ENCODE results near the gene DEDD2. TPM values are rescaled to one million over a fixed set of nuclear protein-coding genes. Genes with fewer than 3 reads are reported as not detected.

The DEDD2 gene
- polyA plus RNA-seq, 3 donors = 125 to 141 (median 133) TPM

DNA sequence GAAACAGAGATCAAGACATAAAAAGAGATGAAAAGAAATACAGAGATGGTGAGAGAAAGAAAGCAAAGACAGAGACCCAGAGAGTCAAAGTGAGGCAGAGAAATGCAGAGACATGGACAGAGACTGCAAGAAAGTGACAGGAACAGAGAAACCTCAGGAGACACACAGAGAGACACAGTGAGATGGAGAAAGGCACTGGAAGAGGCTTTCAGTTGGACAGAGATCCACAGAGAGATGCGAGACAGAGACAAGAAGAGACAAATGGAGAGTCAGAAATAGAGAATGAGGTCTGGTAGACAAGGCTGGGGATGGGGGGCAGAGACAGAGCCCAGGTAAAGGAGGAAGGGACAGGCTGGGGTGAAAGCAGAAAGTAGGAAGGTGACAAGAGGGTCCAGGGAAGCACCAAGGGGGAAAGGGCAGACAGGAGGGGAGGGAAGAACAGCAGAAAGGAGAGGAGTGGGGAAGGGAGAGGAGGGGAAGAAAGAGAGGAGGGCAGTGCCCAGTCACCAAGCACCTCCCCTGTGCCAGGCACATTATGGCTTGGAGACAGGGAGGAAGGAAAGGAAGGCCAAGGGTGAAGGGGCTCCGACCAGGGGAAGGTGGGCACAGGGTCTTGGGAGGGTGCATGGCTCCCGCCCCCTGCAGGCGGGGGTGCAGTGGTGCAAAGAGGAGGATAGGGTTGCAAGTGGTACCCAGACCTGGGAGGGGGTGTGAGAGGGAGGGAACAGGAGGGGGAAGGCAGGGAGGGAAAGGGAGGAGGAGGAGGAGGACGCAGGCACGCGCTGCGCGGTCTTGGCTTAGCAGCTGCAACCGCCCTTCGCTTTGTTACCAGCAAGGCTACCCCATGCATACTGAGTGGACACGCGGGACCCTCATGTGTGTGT lies 38.4 kb downstream of the DEDD2 start:
- Histone ChIP-seq H3K9me3 (replicated peaks in 1 of 2; ENCODE audit: control insufficient read depth in 1 of 2, insufficient read depth in 1 of 2, low read length in 2 of 2) (peaks cover 0 to 11% of the 10 kb centered on the region in 2 donors), H3K9ac (ENCODE audit: insufficient read depth, low read length, poor library complexity, severe bottlenecking) (no peak overlapping the region), H4K20me1 (ENCODE audit: insufficient read depth, low read length) (peaks cover 8% of the 10 kb centered on the region), H3K79me2 (ENCODE audit: insufficient read depth, low read length) (no peaks in the 10 kb centered on the region), H3K36me3 (replicated peaks in 1 of 2; ENCODE audit: control insufficient read depth in 1 of 2, insufficient read depth in 2 of 2, low read length in 2 of 2) (no peaks in the 10 kb centered on the region), H3K27ac (ENCODE audit: low read depth in 1 of 2, low read length in 2 of 2) (no peak overlapping the region), H3K27me3 (ENCODE audit: control insufficient read depth in 2 of 2, insufficient read depth in 2 of 2, low read length in 2 of 2) (peaks cover 46 to 59% of the 10 kb centered on the region in 2 donors), H3K4me2 (replicated peaks; ENCODE audit: extremely low read depth, low read length, poor library complexity, severe bottlenecking) (no peak overlapping the region), H2AFZ (ENCODE audit: insufficient read depth, low read depth, low read length, poor library complexity, severe bottlenecking) (no peak overlapping the region), H3K4me1 (ENCODE audit: control insufficient read depth in 1 of 2, insufficient read depth in 2 of 2, low read length in 2 of 2) (peaks cover 38 to 49% of the 10 kb centered on the region in 2 donors), H3K4me3 (replicated peaks in 1 of 3; ENCODE audit: low read depth in 2 of 3, low read length in 3 of 3) (no peak overlapping the region)
- H3K4me1 Mint-ChIP-seq = peaks cover 42% of the 10 kb centered on the region
- peaks cover 0 to 12% (median 7%) of the 10 kb centered on the region in 7 donors for H3K9me3 Mint-ChIP-seq
- TF ChIP-seq, protein P1, sequence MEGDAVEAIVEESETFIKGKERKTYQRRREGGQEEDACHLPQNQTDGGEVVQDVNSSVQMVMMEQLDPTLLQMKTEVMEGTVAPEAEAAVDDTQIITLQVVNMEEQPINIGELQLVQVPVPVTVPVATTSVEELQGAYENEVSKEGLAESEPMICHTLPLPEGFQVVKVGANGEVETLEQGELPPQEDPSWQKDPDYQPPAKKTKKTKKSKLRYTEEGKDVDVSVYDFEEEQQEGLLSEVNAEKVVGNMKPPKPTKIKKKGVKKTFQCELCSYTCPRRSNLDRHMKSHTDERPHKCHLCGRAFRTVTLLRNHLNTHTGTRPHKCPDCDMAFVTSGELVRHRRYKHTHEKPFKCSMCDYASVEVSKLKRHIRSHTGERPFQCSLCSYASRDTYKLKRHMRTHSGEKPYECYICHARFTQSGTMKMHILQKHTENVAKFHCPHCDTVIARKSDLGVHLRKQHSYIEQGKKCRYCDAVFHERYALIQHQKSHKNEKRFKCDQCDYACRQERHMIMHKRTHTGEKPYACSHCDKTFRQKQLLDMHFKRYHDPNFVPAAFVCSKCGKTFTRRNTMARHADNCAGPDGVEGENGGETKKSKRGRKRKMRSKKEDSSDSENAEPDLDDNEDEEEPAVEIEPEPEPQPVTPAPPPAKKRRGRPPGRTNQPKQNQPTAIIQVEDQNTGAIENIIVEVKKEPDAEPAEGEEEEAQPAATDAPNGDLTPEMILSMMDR (IDR thresholded peaks at IDR 0.05) = peak; percentile 43
- peaks cover 5 to 8% of the 10 kb centered on the region in 2 donors for H3K36me3 Mint-ChIP-seq
- H3K4me3 Mint-ChIP-seq = no peak overlapping the region
- peak overlapping the region in 1 of 7 donors; percentile 16 for H3K27ac Mint-ChIP-seq
- H3K27me3 Mint-ChIP-seq (ENCODE audit: low read depth in 3 of 3) = peaks cover 29 to 34% (median 31%) of the 10 kb centered on the region in 3 donors
- 32% methylated on average over 8 of the region's 13 CpGs for WGBS (ENCODE audit: insufficient coverage)
- DNase-seq = no peak
- intact Hi-C loops (cut with micrococcal nuclease) = no loop called here

DNA sequence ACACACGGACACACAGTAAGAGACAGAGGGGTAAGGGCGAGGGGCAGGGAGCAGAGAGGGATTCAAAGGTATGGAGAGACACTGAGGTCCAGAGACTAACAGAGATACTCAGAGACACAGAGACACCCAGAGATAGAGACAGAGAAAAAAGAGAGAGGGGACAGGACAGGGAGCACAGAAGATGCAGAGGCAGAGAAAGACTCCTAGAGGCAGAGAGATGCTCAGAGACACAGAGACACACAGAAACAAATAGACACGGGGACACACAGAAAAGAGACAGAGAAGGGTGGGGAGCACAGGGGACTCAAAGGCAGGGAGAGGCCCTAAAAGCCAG lies 39.8 kb downstream of the DEDD2 start:
- peaks cover 28% of the 10 kb centered on the region for H3K4me1 Mint-ChIP-seq
- no peak overlapping the region for H3K4me3 Mint-ChIP-seq
- peaks cover 33 to 40% (median 36%) of the 10 kb centered on the region in 3 donors for H3K27me3 Mint-ChIP-seq (ENCODE audit: low read depth in 3 of 3)
- no peak overlapping the region for H3K27ac Mint-ChIP-seq
- peaks cover 46 to 59% of the 10 kb centered on the region in 2 donors for H3K27me3 ChIP-seq (ENCODE audit: control insufficient read depth in 2 of 2, insufficient read depth in 2 of 2, low read length in 2 of 2)
- H4K20me1 ChIP-seq (ENCODE audit: insufficient read depth, low read length) = peaks cover 8% of the 10 kb centered on the region
- peaks cover 5 to 8% of the 10 kb centered on the region in 2 donors for H3K36me3 Mint-ChIP-seq
- H3K27ac ChIP-seq (ENCODE audit: low read depth in 1 of 2, low read length in 2 of 2) = no peak overlapping the region
- no peak overlapping the region for H2AFZ ChIP-seq (ENCODE audit: insufficient read depth, low read depth, low read length, poor library complexity, severe bottlenecking)
- H3K9ac ChIP-seq (ENCODE audit: insufficient read depth, low read length, poor library complexity, severe bottlenecking) = no peak overlapping the region
- DNase-seq = no peak
- H3K4me3 ChIP-seq (replicated peaks in 1 of 3; ENCODE audit: low read depth in 2 of 3, low read length in 3 of 3) = no peak overlapping the region
- H3K79me2 ChIP-seq (ENCODE audit: insufficient read depth, low read length) = no peaks in the 10 kb centered on the region
- H3K36me3 ChIP-seq (replicated peaks in 1 of 2; ENCODE audit: control insufficient read depth in 1 of 2, insufficient read depth in 2 of 2, low read length in 2 of 2) = no peaks in the 10 kb centered on the region
- WGBS (ENCODE audit: insufficient coverage) = 44% methylated on average over 3 of the region's 3 CpGs
- H3K4me1 ChIP-seq (ENCODE audit: control insufficient read depth in 1 of 2, insufficient read depth in 2 of 2, low read length in 2 of 2) = peaks cover 24 to 35% of the 10 kb centered on the region in 2 donors
- peaks cover 0 to 11% of the 10 kb centered on the region in 2 donors for H3K9me3 ChIP-seq (replicated peaks in 1 of 2; ENCODE audit: control insufficient read depth in 1 of 2, insufficient read depth in 1 of 2, low read length in 2 of 2)
- H3K9me3 Mint-ChIP-seq = peaks cover 0 to 13% (median 6%) of the 10 kb centered on the region in 7 donors
- intact Hi-C loops (cut with micrococcal nuclease) = no loop called here
- TF ChIP-seq, protein P1 (IDR thresholded peaks at IDR 0.05) = no peak
- H3K4me2 ChIP-seq (replicated peaks; ENCODE audit: extremely low read depth, low read length, poor library complexity, severe bottlenecking) = peak overlapping the region; percentile 79
